Ectodermal cell (in vitro differentiated cells): ENCODE data around the gene MAGI2.
"Not testable (repeated sequence)": the region's sequence is repeated elsewhere in the genome, so short reads cannot be mapped to it uniquely, and the experiment has no call there.

ENCODE experiments used
- H3K27ac ChIP-seq: 2 replicates; pipeline ENCODE4 v1.7.0; 2013; ENCODE audit warnings: mild to moderate bottlenecking, low read depth, low read length; ENCODE audit not compliant: insufficient read depth, poor library complexity, severe bottlenecking
- H3K27me3 ChIP-seq: 2 replicates; pipeline ENCODE4 v1.7.0; 2013; ENCODE audit warnings: mild to moderate bottlenecking, low read length; ENCODE audit not compliant: insufficient read depth, control insufficient read depth, poor library complexity, severe bottlenecking
- H3K36me3 ChIP-seq: one replicate; pipeline ENCODE4 v1.7.0; 2013; ENCODE audit warnings: low read length; ENCODE audit not compliant: control insufficient read depth, insufficient read depth
- H3K4me1 ChIP-seq: one replicate; pipeline ENCODE4 v1.7.0; 2013; ENCODE audit warnings: low read length; ENCODE audit not compliant: control insufficient read depth, insufficient read depth
- H3K4me3 ChIP-seq: 2 replicates; pipeline ENCODE4 v1.7.0; 2013; ENCODE audit warnings: low read depth, low read length, control low read depth; ENCODE audit not compliant: insufficient read depth
- H3K9me3 ChIP-seq: 2 replicates; pipeline ENCODE4 v1.7.0; 2013; ENCODE audit warnings: mild to moderate bottlenecking, low read length, moderate library complexity; ENCODE audit not compliant: control insufficient read depth
- WGBS, 2 experiments: methylation state at CpG; one replicate each; pipeline ENCODE4 v1.1.7; 2013; ENCODE audit warnings: missing lambda C conversion rate in 2 of 2; 5-methylcytosine and 5-hydroxymethylcytosine counted together

The MAGI2 gene

DNA sequence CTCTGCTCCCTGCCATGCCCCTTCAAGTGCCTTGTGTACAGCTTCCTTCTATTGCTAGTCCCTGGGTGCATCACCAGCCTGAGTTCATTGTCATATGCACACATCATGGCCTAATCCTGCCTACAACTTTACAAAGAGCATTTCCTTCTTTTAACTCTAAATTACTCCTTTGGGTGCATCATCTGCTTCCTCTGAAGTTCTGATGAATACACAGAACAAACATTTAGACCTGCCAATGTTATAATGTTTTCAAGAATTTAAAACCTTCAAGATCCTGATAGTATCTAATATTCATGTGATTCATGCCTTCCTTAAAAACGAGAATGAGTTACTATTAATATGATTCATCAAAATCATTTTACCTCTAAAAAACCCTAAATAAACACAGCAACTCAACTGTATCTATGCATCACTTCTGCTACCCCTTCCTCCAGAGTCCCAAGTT is 357.1 kb downstream of the MAGI2 start:
- no peaks in the 10 kb centered on the region for H3K36me3 ChIP-seq
- no peaks in the 10 kb centered on the region for H3K27me3 ChIP-seq
- no peaks in the 10 kb centered on the region for H3K4me1 ChIP-seq
- no peak overlapping the region for H3K4me3 ChIP-seq
- no peak overlapping the region for H3K27ac ChIP-seq
- 82% methylated on average over 1 of the region's 1 CpG; no CpG with 5 or more reads in 1 of the 2 experiments for WGBS, 2 experiments
- H3K9me3 ChIP-seq, result no peaks in the 10 kb centered on the region

GRCh38 chr7:79093421-79093820 is 360.0 kb downstream of the MAGI2 start:
- no peaks in the 10 kb centered on the region for H3K27me3 ChIP-seq
- no peaks in the 10 kb centered on the region for H3K4me1 ChIP-seq
- H3K27ac ChIP-seq, result no peak overlapping the region
- no peaks in the 10 kb centered on the region for H3K36me3 ChIP-seq
- H3K4me3 ChIP-seq, result no peak overlapping the region
- H3K9me3 ChIP-seq, result no peaks in the 10 kb centered on the region

GRCh38 chr7:79091661-79092060 is 361.8 kb downstream of the MAGI2 start:
- WGBS, 2 experiments, result 83 to 97% methylated on average over 1 to 2 of the region's 2 CpGs
- no peak overlapping the region for H3K27ac ChIP-seq
- no peaks in the 10 kb centered on the region for H3K4me1 ChIP-seq
- no peaks in the 10 kb centered on the region for H3K36me3 ChIP-seq
- H3K27me3 ChIP-seq, result no peaks in the 10 kb centered on the region
- H3K4me3 ChIP-seq, result no peak overlapping the region
- no peaks in the 10 kb centered on the region for H3K9me3 ChIP-seq

DNA sequence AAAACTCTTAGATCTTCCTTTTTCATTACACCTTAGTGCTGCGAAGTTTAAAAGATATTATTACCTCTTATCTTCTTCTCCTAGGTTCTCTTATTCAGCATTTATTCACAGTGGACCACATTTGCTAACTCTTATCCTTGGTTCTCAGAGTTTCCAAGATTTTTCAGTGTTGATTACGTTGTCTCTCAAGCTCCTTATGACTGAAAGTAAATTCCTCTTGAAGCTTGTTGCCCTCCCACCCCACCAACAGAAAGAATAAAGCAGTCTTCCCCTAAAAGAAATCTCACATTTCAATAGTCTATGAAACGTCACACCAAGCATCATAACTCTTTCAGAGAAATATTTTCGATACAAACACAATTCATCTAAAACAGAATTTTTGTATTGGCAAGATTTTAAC is 362.5 kb downstream of the MAGI2 start:
- Histone ChIP-seq H3K4me1 (no peaks in the 10 kb centered on the region), H3K27me3 (no peaks in the 10 kb centered on the region), H3K4me3 (no peak overlapping the region), H3K27ac (no peak overlapping the region), H3K9me3 (no peaks in the 10 kb centered on the region), H3K36me3 (no peaks in the 10 kb centered on the region)
- WGBS, 2 experiments, result 90 to 95% methylated on average over 2 to 4 of the region's 4 CpGs

DNA sequence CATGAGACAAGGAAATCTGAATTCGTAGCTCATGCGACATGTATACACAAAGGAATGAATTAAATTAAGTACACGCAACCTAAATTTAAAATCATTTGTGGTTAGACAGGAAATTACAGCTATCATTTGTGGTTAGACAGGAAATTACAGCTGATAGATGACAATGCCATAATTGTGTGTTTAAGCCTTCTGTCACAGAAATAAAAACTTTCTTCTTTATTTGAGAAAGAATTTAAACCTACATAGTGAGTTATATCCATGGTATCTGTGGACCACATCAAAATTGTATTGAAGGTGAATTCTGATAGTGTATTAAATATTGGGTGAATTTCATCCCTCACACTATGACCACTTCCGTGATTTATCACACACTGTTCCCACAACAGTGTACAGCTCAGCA is 362.9 kb downstream of the MAGI2 start:
- no peaks in the 10 kb centered on the region for H3K9me3 ChIP-seq
- WGBS, 2 experiments, result 95 to 99% methylated on average over 4 of the region's 4 CpGs
- H3K4me3 ChIP-seq, result no peak overlapping the region

DNA sequence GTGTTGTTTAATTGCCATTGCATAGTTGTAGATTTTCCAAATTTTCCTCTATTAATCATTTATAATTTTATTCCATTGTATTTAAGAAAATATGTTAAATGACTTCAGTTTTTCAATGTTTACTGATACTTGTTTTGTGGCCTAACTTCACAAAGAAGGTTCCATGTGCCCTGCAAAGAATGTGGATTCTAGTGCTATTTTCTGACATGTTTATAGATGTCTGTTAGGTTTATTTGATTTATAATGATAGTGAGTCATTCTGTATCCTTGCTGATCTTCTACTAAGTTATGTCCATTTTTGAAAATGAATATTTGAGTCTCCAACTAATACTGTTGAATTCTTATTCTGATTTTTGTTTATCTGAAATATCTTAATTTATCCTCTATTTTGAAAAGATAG is 369.0 kb downstream of the MAGI2 start:
- H3K36me3 ChIP-seq, result no peaks in the 10 kb centered on the region
- H3K27me3 ChIP-seq, result no peaks in the 10 kb centered on the region
- no peak overlapping the region for H3K4me3 ChIP-seq
- H3K9me3 ChIP-seq, result no peaks in the 10 kb centered on the region
- H3K4me1 ChIP-seq, result no peaks in the 10 kb centered on the region
- H3K27ac ChIP-seq, result no peak overlapping the region

More for the DNA sequence above, 362.9 kb downstream of the MAGI2 start:
- Histone ChIP-seq H3K36me3 (no peaks in the 10 kb centered on the region), H3K4me1 (no peaks in the 10 kb centered on the region), H3K27ac (no peak overlapping the region), H3K27me3 (no peaks in the 10 kb centered on the region)

DNA sequence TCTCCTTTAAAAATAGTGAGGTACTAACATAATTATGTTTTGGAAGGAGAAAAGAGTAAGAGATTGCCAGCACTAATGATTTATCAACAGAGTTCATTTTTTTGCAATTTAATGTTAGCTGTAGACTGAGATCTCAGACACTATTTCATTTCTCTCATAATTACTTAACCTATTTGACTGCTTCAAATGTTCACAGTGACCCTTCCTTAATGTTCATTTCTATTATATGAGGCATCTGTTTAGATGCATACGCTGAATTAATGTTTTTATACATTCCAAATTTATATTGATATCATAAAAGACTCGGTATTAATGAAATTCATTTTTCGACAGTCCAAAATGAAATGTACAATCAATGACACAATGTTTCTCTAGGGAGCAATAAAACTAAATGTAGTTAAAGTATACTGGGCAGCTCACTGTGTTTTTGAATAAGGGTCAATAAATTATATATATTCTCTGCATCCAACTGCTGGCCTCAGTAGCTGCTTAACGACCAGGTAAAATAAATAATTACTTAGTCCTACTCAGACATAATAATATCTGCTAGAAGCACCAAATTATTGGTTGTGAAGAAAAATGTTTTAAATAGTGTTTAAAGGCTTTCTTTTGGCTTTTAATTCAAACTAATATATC is 373.4 kb downstream of the MAGI2 start:
- Histone ChIP-seq H3K4me3 (no peak overlapping the region), H3K27ac (no peak overlapping the region), H3K9me3 (no peaks in the 10 kb centered on the region), H3K36me3 (no peaks in the 10 kb centered on the region), H3K27me3 (no peaks in the 10 kb centered on the region), H3K4me1 (no peaks in the 10 kb centered on the region)
- WGBS, 2 experiments, result 100% methylated on average over 1 of the region's 4 CpGs; no CpG with 5 or more reads in 1 of the 2 experiments

DNA sequence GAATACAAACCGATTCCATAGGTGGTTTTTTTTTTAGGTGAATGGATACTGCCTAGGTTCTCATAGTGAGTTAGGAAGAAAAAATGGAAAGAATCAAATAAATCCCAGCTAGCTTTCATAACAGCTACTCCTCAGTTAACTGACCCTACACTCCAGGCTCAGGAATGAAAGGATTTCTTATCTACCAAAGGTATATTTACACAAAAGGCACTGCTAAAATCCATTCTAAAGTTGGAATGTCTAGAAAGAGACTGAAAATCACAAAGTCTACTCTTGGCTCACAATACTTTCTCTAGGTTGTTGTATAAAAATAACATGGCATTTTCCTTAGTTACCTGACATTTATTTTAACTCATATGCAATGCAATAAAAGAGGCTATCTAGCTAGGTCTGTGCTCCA is 375.2 kb downstream of the MAGI2 start:
- no peak overlapping the region for H3K27ac ChIP-seq
- H3K4me1 ChIP-seq, result no peaks in the 10 kb centered on the region
- H3K4me3 ChIP-seq, result no peak overlapping the region
- H3K36me3 ChIP-seq, result no peaks in the 10 kb centered on the region
- 92% methylated on average over 1 of the region's 1 CpG; no CpG with 5 or more reads in 1 of the 2 experiments for WGBS, 2 experiments
- H3K27me3 ChIP-seq, result no peaks in the 10 kb centered on the region
- H3K9me3 ChIP-seq, result no peaks in the 10 kb centered on the region

DNA sequence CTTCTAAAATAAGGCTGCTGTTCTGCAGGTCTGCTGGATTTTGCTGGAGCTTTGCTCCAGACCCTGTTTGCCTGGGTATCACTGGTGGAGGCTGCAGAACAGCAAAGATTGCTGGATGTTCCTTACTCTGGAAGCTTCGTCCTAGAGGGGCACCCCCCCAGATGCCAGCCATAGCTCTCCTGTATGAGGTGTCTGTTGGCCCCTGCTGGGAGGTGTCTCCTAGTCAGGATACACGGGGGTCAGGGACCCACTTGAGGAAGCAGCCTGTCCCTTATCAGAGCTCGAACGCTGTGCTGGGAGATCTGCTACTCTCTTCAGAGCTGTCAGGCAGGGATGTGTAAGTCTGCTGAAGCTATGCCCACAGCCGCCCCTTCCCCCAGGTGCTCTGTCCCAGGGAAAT is 382.3 kb downstream of the MAGI2 start:
- H3K27ac ChIP-seq, H3K4me1 ChIP-seq, H3K36me3 ChIP-seq, H3K9me3 ChIP-seq, H3K4me3 ChIP-seq, H3K27me3 ChIP-seq: not testable (repeated sequence)
- WGBS, 2 experiments, result 71 to 77% methylated on average over 5 of the region's 5 CpGs

GRCh38 chr7:79064187-79064823 is 389.2 kb downstream of the MAGI2 start:
- Histone ChIP-seq H3K4me3 (no peak overlapping the region), H3K27ac (no peak overlapping the region), H3K36me3 (no peaks in the 10 kb centered on the region), H3K27me3 (no peaks in the 10 kb centered on the region), H3K9me3 (no peaks in the 10 kb centered on the region), H3K4me1 (no peaks in the 10 kb centered on the region)
- WGBS, 2 experiments, result 89 to 91% methylated on average over 3 of the region's 3 CpGs
